ENCODE results near the gene BTNL8. TPM values are rescaled to one million over a fixed set of nuclear protein-coding genes. Genes with fewer than 3 reads are reported as not detected.

The BTNL8 gene, protein sequence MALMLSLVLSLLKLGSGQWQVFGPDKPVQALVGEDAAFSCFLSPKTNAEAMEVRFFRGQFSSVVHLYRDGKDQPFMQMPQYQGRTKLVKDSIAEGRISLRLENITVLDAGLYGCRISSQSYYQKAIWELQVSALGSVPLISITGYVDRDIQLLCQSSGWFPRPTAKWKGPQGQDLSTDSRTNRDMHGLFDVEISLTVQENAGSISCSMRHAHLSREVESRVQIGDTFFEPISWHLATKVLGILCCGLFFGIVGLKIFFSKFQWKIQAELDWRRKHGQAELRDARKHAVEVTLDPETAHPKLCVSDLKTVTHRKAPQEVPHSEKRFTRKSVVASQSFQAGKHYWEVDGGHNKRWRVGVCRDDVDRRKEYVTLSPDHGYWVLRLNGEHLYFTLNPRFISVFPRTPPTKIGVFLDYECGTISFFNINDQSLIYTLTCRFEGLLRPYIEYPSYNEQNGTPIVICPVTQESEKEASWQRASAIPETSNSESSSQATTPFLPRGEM
- not detected for total RNA-seq

- no peak within 1 kb of the TSS for H3K4me3 Mint-ChIP-seq
- no peak for ATAC-seq
- no peaks in the 10 kb centered on the region for H3K27me3 Mint-ChIP-seq (ENCODE audit: low read depth)
- no peak for DNase-seq
- no peaks in the 10 kb centered on the region for H3K36me3 Mint-ChIP-seq (ENCODE audit: insufficient read depth)
- no peaks in the 10 kb centered on the region for H3K4me1 Mint-ChIP-seq (ENCODE audit: low read depth)
- no peaks in the 10 kb centered on the region for H3K9me3 Mint-ChIP-seq
Measured at GRCh38 chr5:180898621-180899246, at the start of gene BTNL8. BTNL8 (plus strand) TSS chr5:180899159; CDS start chr5:180899311, 152 bp downstream.

GRCh38 chr5:180849827-180850226, 49.1 kb upstream of the BTNL8 start:
- no peak for DNase-seq
- Mint-ChIP-seq H3K27me3 (ENCODE audit: low read depth) (no peaks in the 10 kb centered on the region), H3K9me3 (peaks cover 30% of the 10 kb centered on the region), H3K36me3 (ENCODE audit: insufficient read depth) (peaks cover 79% of the 10 kb centered on the region), H3K4me3 (no peak overlapping the region), H3K4me1 (ENCODE audit: low read depth) (peaks cover 9% of the 10 kb centered on the region)
- ATAC-seq: no peak

- DNase-seq: no peak
- ATAC-seq: no peak
- H3K9me3 Mint-ChIP-seq: peaks cover 30% of the 10 kb centered on the region
- no peak overlapping the region for H3K4me3 Mint-ChIP-seq
- H3K36me3 Mint-ChIP-seq (ENCODE audit: insufficient read depth): peaks cover 84% of the 10 kb centered on the region
- H3K4me1 Mint-ChIP-seq (ENCODE audit: low read depth): peaks cover 9% of the 10 kb centered on the region
- no peaks in the 10 kb centered on the region for H3K27me3 Mint-ChIP-seq (ENCODE audit: low read depth)
Measured at GRCh38 chr5:180850434-180851078, 48.4 kb upstream of the BTNL8 start.

- DNase-seq (no peak), ATAC-seq (no peak)
- no peak overlapping the region for H3K4me3 Mint-ChIP-seq
- no peaks in the 10 kb centered on the region for H3K27me3 Mint-ChIP-seq (ENCODE audit: low read depth)
- H3K36me3 Mint-ChIP-seq (ENCODE audit: insufficient read depth): peaks cover 80% of the 10 kb centered on the region
- H3K4me1 Mint-ChIP-seq (ENCODE audit: low read depth): peaks cover 7% of the 10 kb centered on the region
- H3K9me3 Mint-ChIP-seq: peaks cover 27% of the 10 kb centered on the region
Measured at GRCh38 chr5:180852495-180852894, 46.5 kb upstream of the BTNL8 start.

DNA sequence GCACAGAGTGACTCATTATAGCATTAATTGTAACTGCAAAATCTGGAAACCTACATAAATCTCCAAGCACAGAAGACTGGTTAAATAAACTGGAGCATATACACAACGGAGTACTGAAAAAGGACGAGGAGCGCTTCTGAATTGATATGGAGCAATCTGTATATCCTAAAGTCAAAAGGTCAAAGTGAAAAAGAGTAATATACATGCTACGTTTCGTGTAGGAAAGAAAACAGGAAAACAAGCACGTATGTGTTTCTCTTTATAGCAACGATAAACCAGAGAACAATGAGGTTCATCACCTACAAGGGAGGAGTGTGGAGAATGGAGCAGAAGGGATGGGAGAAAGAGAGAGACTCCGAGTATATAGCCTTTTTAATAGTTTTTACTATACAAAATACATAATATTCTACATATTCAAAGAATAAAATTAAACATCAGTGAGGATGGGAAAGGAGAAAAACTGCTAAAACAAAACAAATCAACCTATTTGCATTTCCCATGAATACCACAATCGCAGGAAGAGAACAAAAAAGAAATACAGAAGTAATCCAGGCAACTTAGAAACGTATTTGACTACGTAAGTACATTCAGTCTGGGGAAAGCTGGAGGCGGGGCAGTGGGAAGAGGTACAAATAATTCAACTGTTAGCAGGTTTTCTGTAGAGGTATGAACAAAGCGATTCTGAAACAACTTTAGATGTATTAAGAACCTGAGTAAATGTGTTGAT, 45.7 kb upstream of the BTNL8 start:
- ATAC-seq (no peak), DNase-seq (no peak)
- Mint-ChIP-seq H3K4me3 (no peak overlapping the region), H3K4me1 (ENCODE audit: low read depth) (peaks cover 7% of the 10 kb centered on the region), H3K27me3 (ENCODE audit: low read depth) (no peaks in the 10 kb centered on the region), H3K36me3 (ENCODE audit: insufficient read depth) (peaks cover 72% of the 10 kb centered on the region), H3K9me3 (peaks cover 22% of the 10 kb centered on the region)

DNA sequence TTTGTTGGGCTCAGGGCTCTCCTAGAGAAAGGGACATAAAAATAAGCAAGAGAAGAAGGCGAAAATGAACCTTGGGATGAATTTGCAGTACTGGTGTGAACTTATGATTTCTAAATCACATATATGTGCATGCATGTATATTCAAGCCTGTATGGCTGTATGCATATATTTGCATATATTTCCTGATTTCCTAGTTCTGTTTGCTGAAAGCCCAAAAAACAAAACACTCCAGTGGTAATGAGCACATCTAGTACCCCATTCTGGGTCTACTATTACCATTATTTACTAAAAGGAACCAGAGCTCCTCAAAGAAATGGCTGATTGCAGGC, 45.1 kb upstream of the BTNL8 start:
- Mint-ChIP-seq H3K27me3 (ENCODE audit: low read depth) (no peaks in the 10 kb centered on the region), H3K36me3 (ENCODE audit: insufficient read depth) (peaks cover 67% of the 10 kb centered on the region), H3K9me3 (peaks cover 20% of the 10 kb centered on the region), H3K4me1 (ENCODE audit: low read depth) (peaks cover 7% of the 10 kb centered on the region), H3K4me3 (no peak overlapping the region)
- no peak for DNase-seq
- ATAC-seq: no peak

GRCh38 chr5:180858586-180858985, 40.4 kb upstream of the BTNL8 start:
- ATAC-seq: no peak
- peaks cover 15% of the 10 kb centered on the region for H3K4me1 Mint-ChIP-seq (ENCODE audit: low read depth)
- no peak for DNase-seq

DNA sequence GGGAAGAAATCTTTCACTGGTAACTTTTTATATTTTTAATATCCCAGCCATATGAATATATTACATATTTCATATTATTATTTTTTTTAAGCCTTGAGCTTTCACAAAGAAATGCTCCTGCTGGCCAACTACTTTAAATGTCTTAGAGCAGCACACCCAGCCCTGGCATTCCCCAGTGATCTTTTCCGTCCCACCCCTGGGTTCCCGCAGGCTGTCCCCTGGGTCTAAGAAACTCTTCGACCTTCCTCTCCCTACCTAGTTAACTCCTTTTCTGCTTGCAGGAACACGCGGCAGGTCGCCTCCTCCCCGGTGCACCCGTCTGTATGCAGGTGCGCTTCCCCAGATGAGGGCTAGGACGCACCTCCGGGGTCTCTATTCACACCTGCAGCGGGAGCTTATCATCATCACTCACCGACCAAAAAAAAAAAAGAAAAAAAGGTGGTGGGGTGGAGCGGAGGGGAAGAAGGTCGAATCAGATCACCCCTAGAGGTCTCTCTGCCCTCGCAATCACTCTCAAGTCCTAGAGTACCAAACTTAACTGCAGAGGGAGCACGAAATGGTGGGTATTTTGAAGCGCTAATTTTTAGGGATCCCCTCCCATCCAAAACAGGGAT, 38.6 kb upstream of the BTNL8 start:
- Mint-ChIP-seq H3K4me1 (ENCODE audit: low read depth) (peaks cover 14% of the 10 kb centered on the region), H3K4me3 (peak overlapping the region; percentile 91), H3K36me3 (ENCODE audit: insufficient read depth) (peaks cover 9% of the 10 kb centered on the region), H3K27me3 (ENCODE audit: low read depth) (no peaks in the 10 kb centered on the region), H3K9me3 (no peaks in the 10 kb centered on the region)
- DNase-seq: peak; percentile 42
- peak; percentile 76 for ATAC-seq

More at GRCh38 chr5:180858586-180858985, 40.4 kb upstream of the BTNL8 start:
- Mint-ChIP-seq H3K9me3 (no peaks in the 10 kb centered on the region), H3K4me3 (no peak overlapping the region), H3K36me3 (ENCODE audit: insufficient read depth) (peaks cover 24% of the 10 kb centered on the region), H3K27me3 (ENCODE audit: low read depth) (no peaks in the 10 kb centered on the region)

GRCh38 chr5:180860887-180861822, 37.8 kb upstream of the BTNL8 start, which contains the start of gene ZFP62:
ZFP62 (minus strand) TSS chr5:180861276; CDS start chr5:180861219, 57 bp downstream.
- peak; percentile 93 to 94 for ATAC-seq
- no peaks in the 10 kb centered on the region for H3K27me3 Mint-ChIP-seq (ENCODE audit: low read depth)
- peaks cover under 1% of the 10 kb centered on the region for H3K36me3 Mint-ChIP-seq (ENCODE audit: insufficient read depth)
- peaks cover 14% of the 10 kb centered on the region for H3K4me1 Mint-ChIP-seq (ENCODE audit: low read depth)
- DNase-seq: peak; percentile 81
- peak within 1 kb of the TSS; percentile 91 for H3K4me3 Mint-ChIP-seq
- no peaks in the 10 kb centered on the region for H3K9me3 Mint-ChIP-seq

- DNase-seq: no peak
- Mint-ChIP-seq H3K4me1 (ENCODE audit: low read depth) (peaks cover 14% of the 10 kb centered on the region), H3K4me3 (peak overlapping the region; percentile 40), H3K27me3 (ENCODE audit: low read depth) (peaks cover 6% of the 10 kb centered on the region), H3K9me3 (no peaks in the 10 kb centered on the region), H3K36me3 (ENCODE audit: insufficient read depth) (no peaks in the 10 kb centered on the region)
- no peak for ATAC-seq
Measured at GRCh38 chr5:180862645-180863044, 36.3 kb upstream of the BTNL8 start.

- no peaks in the 10 kb centered on the region for H3K36me3 Mint-ChIP-seq (ENCODE audit: insufficient read depth)
- H3K4me3 Mint-ChIP-seq: no peak overlapping the region
- no peak for ATAC-seq
- no peaks in the 10 kb centered on the region for H3K9me3 Mint-ChIP-seq
- no peaks in the 10 kb centered on the region for H3K4me1 Mint-ChIP-seq (ENCODE audit: low read depth)
- DNase-seq: no peak
- peaks cover 11% of the 10 kb centered on the region for H3K27me3 Mint-ChIP-seq (ENCODE audit: low read depth)
Measured at GRCh38 chr5:180865981-180866695, 32.8 kb upstream of the BTNL8 start.

DNA sequence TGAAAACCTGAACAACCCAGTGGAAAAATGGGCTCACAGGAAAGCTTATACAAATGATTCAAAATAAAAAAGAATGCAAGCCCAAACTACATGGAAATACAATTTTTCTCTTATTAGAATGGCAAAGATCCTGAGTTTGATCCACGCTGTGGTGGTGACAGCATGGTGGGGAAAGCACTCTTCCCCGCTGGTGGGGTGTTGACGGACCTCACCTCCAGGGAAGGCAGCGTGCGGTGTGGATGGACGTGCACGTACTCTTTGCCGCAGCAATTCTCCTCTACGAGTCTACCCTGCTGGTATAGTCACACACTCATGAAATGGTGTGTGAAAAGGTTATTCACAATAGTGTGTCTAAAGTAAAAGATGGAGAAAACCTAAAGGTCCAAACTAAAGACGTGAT, 32.0 kb upstream of the BTNL8 start:
- H3K4me3 Mint-ChIP-seq: no peak overlapping the region
- DNase-seq (no peak), ATAC-seq (no peak)
- no peaks in the 10 kb centered on the region for H3K9me3 Mint-ChIP-seq
- no peaks in the 10 kb centered on the region for H3K36me3 Mint-ChIP-seq (ENCODE audit: insufficient read depth)
- peaks cover 11% of the 10 kb centered on the region for H3K27me3 Mint-ChIP-seq (ENCODE audit: low read depth)
- H3K4me1 Mint-ChIP-seq (ENCODE audit: low read depth): no peaks in the 10 kb centered on the region

All from activated T-cell treated with anti-CD3 and anti-CD28 coated beads, Interleukin-2, amount 50 U/mL, for 4 hours (primary cell).